Mesendoderm (in vitro differentiated cells): ENCODE data around the gene SPOCK1.

ENCODE experiments used
- DNase-seq: peaks from one replicate; pipeline ENCODE4 v3.0.0; 2013
- H2AK5ac ChIP-seq: 2 replicates; pipeline ENCODE4 v1.6.1; 2013; ENCODE audit warnings: low read length, inconsistent platforms
- H2BK120ac ChIP-seq: 2 replicates; pipeline ENCODE4 v1.6.1; 2013; ENCODE audit warnings: low read depth, mild to moderate bottlenecking, low read length, moderate library complexity, mixed read lengths
- H2BK15ac ChIP-seq: replicated peaks from 2 replicates; pipeline ENCODE4 v1.6.1; 2013; ENCODE audit warnings: low read depth, mild to moderate bottlenecking, moderate library complexity
- H2BK5ac ChIP-seq: 2 replicates; pipeline ENCODE4 v1.6.1; 2013; ENCODE audit warnings: low read length, inconsistent platforms
- H3K18ac ChIP-seq: 2 replicates; pipeline ENCODE4 v1.6.1; 2013; ENCODE audit warnings: mild to moderate bottlenecking, low read length, mixed read lengths
- H3K23ac ChIP-seq: one replicate; pipeline ENCODE4 v1.6.1; 2013; ENCODE audit warnings: low read length
- H3K27ac ChIP-seq: 2 replicates; pipeline ENCODE4 v1.5.1; 2013; ENCODE audit warnings: low read depth, mild to moderate bottlenecking, inconsistent platforms, low read length, moderate library complexity
- H3K27me3 ChIP-seq: 2 replicates; pipeline ENCODE4 v1.6.1; 2013; ENCODE audit warnings: low read length, control low read depth, mild to moderate bottlenecking, inconsistent platforms; ENCODE audit not compliant: insufficient read depth, poor library complexity
- H3K36me3 ChIP-seq: 2 replicates; pipeline ENCODE4 v1.6.1; 2013; ENCODE audit warnings: low read length, inconsistent platforms; ENCODE audit not compliant: control insufficient read depth, insufficient read depth
- H3K4ac ChIP-seq: one replicate; pipeline ENCODE4 v1.6.1; 2013; ENCODE audit warnings: low read depth, mild to moderate bottlenecking, low read length, moderate library complexity
- H3K4me1 ChIP-seq: 2 replicates; pipeline ENCODE4 v1.6.1; 2013; ENCODE audit warnings: low read depth, low read length, inconsistent platforms; ENCODE audit not compliant: control insufficient read depth
- H3K4me2 ChIP-seq: 2 replicates; pipeline ENCODE4 v1.6.1; 2013; ENCODE audit warnings: low read length
- H3K4me3 ChIP-seq: 2 replicates; pipeline ENCODE4 v1.5.1; 2013; ENCODE audit warnings: mild to moderate bottlenecking, low read length
- H3K56ac ChIP-seq: one replicate; pipeline ENCODE4 v1.6.1; 2013; ENCODE audit warnings: low read length
- H3K79me1 ChIP-seq: 2 replicates; pipeline ENCODE4 v1.6.1; 2013; ENCODE audit warnings: low read length, inconsistent platforms
- H3K79me2 ChIP-seq: 2 replicates; pipeline ENCODE4 v1.6.1; 2013; ENCODE audit warnings: mild to moderate bottlenecking, low read length; ENCODE audit not compliant: control insufficient read depth, insufficient read depth
- H3K9ac ChIP-seq: 2 replicates; pipeline ENCODE4 v1.6.1; 2013; ENCODE audit warnings: low read length, inconsistent platforms
- H4K5ac ChIP-seq: one replicate; pipeline ENCODE4 v1.6.1; 2013; ENCODE audit warnings: low read length
- H4K8ac ChIP-seq: one replicate; pipeline ENCODE4 v1.6.1; 2013; ENCODE audit warnings: low read depth, mild to moderate bottlenecking, control low read depth, low read length, moderate library complexity
- WGBS: extraction: QIAGEN DNeasy Blood & Tissue Kit; methylation state at CpG from one replicate; pipeline ENCODE4 v1.1.7; 2013; ENCODE audit warnings: low lambda C conversion rate, missing lambda C conversion rate; ENCODE audit not compliant: insufficient coverage; ENCODE audit errors: extremely low coverage; 5-methylcytosine and 5-hydroxymethylcytosine counted together

SPOCK1 gene

GRCh38 chr5:137190031-137190430 lies 309.1 kb downstream of the SPOCK1 start:
- Histone ChIP-seq H3K79me1 (no peaks in the 10 kb centered on the region), H3K4ac (no peak overlapping the region), H2BK15ac (no peak overlapping the region), H2BK5ac (no peak overlapping the region), H3K27me3 (no peaks in the 10 kb centered on the region), H3K56ac (no peak overlapping the region), H3K79me2 (no peaks in the 10 kb centered on the region), H2BK120ac (no peak overlapping the region), H3K36me3 (no peaks in the 10 kb centered on the region), H3K4me2 (no peak overlapping the region), H3K4me3 (no peak overlapping the region), H3K18ac (no peak overlapping the region), H3K4me1 (no peaks in the 10 kb centered on the region), H2AK5ac (no peak overlapping the region), H4K8ac (no peak overlapping the region), H3K23ac (no peak overlapping the region), H3K27ac (no peak overlapping the region), H3K9ac (no peak overlapping the region), H4K5ac (no peak overlapping the region)
- no peak for DNase-seq
- no CpG with 5 or more reads among the region's 2 CpGs for WGBS

GRCh38 chr5:137188566-137188965 lies 310.6 kb downstream of the SPOCK1 start:
- H3K36me3 ChIP-seq: no peaks in the 10 kb centered on the region
- H3K18ac ChIP-seq: no peak overlapping the region
- no peaks in the 10 kb centered on the region for H3K4me1 ChIP-seq
- H4K5ac ChIP-seq: no peak overlapping the region
- H3K79me2 ChIP-seq: no peaks in the 10 kb centered on the region
- no peak overlapping the region for H3K23ac ChIP-seq
- H2BK5ac ChIP-seq: no peak overlapping the region
- H2AK5ac ChIP-seq: no peak overlapping the region
- H3K79me1 ChIP-seq: no peaks in the 10 kb centered on the region
- H3K27me3 ChIP-seq: no peaks in the 10 kb centered on the region
- H3K4me3 ChIP-seq: no peak overlapping the region
- no peak overlapping the region for H3K4ac ChIP-seq
- H3K27ac ChIP-seq: no peak overlapping the region
- H4K8ac ChIP-seq: no peak overlapping the region
- no peak for DNase-seq
- H2BK120ac ChIP-seq: no peak overlapping the region
- no peak overlapping the region for H3K9ac ChIP-seq
- no peak overlapping the region for H3K4me2 ChIP-seq
- no CpG with 5 or more reads among the region's 5 CpGs for WGBS
- H3K56ac ChIP-seq: no peak overlapping the region
- H2BK15ac ChIP-seq: no peak overlapping the region

- Histone ChIP-seq H3K27ac (no peak overlapping the region), H4K5ac (no peak overlapping the region), H2AK5ac (no peak overlapping the region), H3K4me3 (no peak overlapping the region), H2BK5ac (no peak overlapping the region), H3K36me3 (no peaks in the 10 kb centered on the region), H3K9ac (no peak overlapping the region), H3K18ac (no peak overlapping the region), H3K27me3 (no peaks in the 10 kb centered on the region), H3K79me1 (no peaks in the 10 kb centered on the region), H4K8ac (no peak overlapping the region), H3K4ac (no peak overlapping the region), H2BK15ac (no peak overlapping the region), H3K4me2 (no peak overlapping the region), H3K4me1 (peaks cover 2% of the 10 kb centered on the region), H3K23ac (no peak overlapping the region), H3K79me2 (no peaks in the 10 kb centered on the region), H3K56ac (no peak overlapping the region), H2BK120ac (no peak overlapping the region)
- DNase-seq: no peak
- no CpG with 5 or more reads among the region's 5 CpGs for WGBS
Measured at GRCh38 chr5:137186759-137187461, 312.2 kb downstream of the SPOCK1 start.

GRCh38 chr5:137185193-137185592 lies 313.9 kb downstream of the SPOCK1 start:
- no peak overlapping the region for H3K4me2 ChIP-seq
- WGBS: no CpG with 5 or more reads among the region's 2 CpGs
- DNase-seq: no peak
- no peak overlapping the region for H3K18ac ChIP-seq
- H3K56ac ChIP-seq: no peak overlapping the region
- no peaks in the 10 kb centered on the region for H3K79me2 ChIP-seq
- no peak overlapping the region for H3K4ac ChIP-seq
- no peak overlapping the region for H3K4me3 ChIP-seq
- no peak overlapping the region for H3K9ac ChIP-seq
- no peak overlapping the region for H2BK120ac ChIP-seq
- H4K5ac ChIP-seq: no peak overlapping the region
- no peak overlapping the region for H3K23ac ChIP-seq
- H2BK15ac ChIP-seq: no peak overlapping the region
- H3K27me3 ChIP-seq: no peaks in the 10 kb centered on the region
- no peak overlapping the region for H3K27ac ChIP-seq
- H2AK5ac ChIP-seq: no peak overlapping the region
- H4K8ac ChIP-seq: no peak overlapping the region
- H3K79me1 ChIP-seq: no peaks in the 10 kb centered on the region
- peaks cover 8% of the 10 kb centered on the region for H3K4me1 ChIP-seq
- no peak overlapping the region for H2BK5ac ChIP-seq
- H3K36me3 ChIP-seq: no peaks in the 10 kb centered on the region

- WGBS: no CpG with 5 or more reads among the region's 2 CpGs
- no peak overlapping the region for H3K23ac ChIP-seq
- no peak overlapping the region for H3K27ac ChIP-seq
- no peak overlapping the region for H3K4me2 ChIP-seq
- no peak overlapping the region for H2AK5ac ChIP-seq
- H3K4me3 ChIP-seq: no peak overlapping the region
- H3K36me3 ChIP-seq: no peaks in the 10 kb centered on the region
- H2BK120ac ChIP-seq: no peak overlapping the region
- no peak overlapping the region for H2BK5ac ChIP-seq
- no peaks in the 10 kb centered on the region for H3K79me1 ChIP-seq
- no peak overlapping the region for H3K9ac ChIP-seq
- no peak overlapping the region for H4K8ac ChIP-seq
- no peaks in the 10 kb centered on the region for H3K27me3 ChIP-seq
- H3K56ac ChIP-seq: no peak overlapping the region
- H2BK15ac ChIP-seq: no peak overlapping the region
- H3K79me2 ChIP-seq: no peaks in the 10 kb centered on the region
- no peak overlapping the region for H3K4ac ChIP-seq
- DNase-seq: no peak
- H3K4me1 ChIP-seq: peaks cover 8% of the 10 kb centered on the region
- H3K18ac ChIP-seq: no peak overlapping the region
- no peak overlapping the region for H4K5ac ChIP-seq
Measured at GRCh38 chr5:137184734-137185133, 314.4 kb downstream of the SPOCK1 start.

- H3K18ac ChIP-seq: no peak overlapping the region
- no peak overlapping the region for H4K5ac ChIP-seq
- no peak overlapping the region for H3K56ac ChIP-seq
- DNase-seq: no peak
- no CpG with 5 or more reads among the region's 3 CpGs for WGBS
- no peak overlapping the region for H3K9ac ChIP-seq
- H3K27ac ChIP-seq: no peak overlapping the region
- no peak overlapping the region for H4K8ac ChIP-seq
- no peak overlapping the region for H3K23ac ChIP-seq
- H3K79me1 ChIP-seq: no peaks in the 10 kb centered on the region
- no peaks in the 10 kb centered on the region for H3K79me2 ChIP-seq
- H3K4me2 ChIP-seq: no peak overlapping the region
- H3K4me3 ChIP-seq: no peak overlapping the region
- no peaks in the 10 kb centered on the region for H3K27me3 ChIP-seq
- no peaks in the 10 kb centered on the region for H3K36me3 ChIP-seq
- no peak overlapping the region for H2BK15ac ChIP-seq
- H3K4me1 ChIP-seq: peaks cover 8% of the 10 kb centered on the region
- no peak overlapping the region for H2BK5ac ChIP-seq
- no peak overlapping the region for H2AK5ac ChIP-seq
- no peak overlapping the region for H3K4ac ChIP-seq
- H2BK120ac ChIP-seq: no peak overlapping the region
Measured at GRCh38 chr5:137182576-137182975, 316.6 kb downstream of the SPOCK1 start.
